Psoas muscle (tissue), 8 donors: ENCODE data around the gene QSOX2. TPM values are rescaled to one million over a fixed set of nuclear protein-coding genes. Genes with fewer than 3 reads are reported as not detected.

Experiments
- ATAC-seq, 4 donors: fragments of 200-7000 bp; cut with Tn5 transposase; one replicate each; pipeline ENCODE4 v1.9.1; 2020; ENCODE audit warnings: moderate library complexity in 3 of 4, mild to moderate bottlenecking in 2 of 4
- DNase-seq, 2 donors: peaks; one replicate each; pipeline ENCODE4 v3.0.0-alpha.2; 2020
- H3K27ac ChIP-seq: fragments of 200-600 bp; one replicate; pipeline ENCODE4 v1.8.0; 2022
- H3K27me3 ChIP-seq, 3 donors: fragments of 200-600 bp in 1 of 3; one replicate each; pipeline versions ENCODE4 v1.6.1 to v1.8.0; 2013 to 2022; ENCODE audit warnings: low read length in 2 of 3, mild to moderate bottlenecking in 2 of 3, moderate library complexity in 1 of 3; ENCODE audit not compliant: insufficient read depth in 3 of 3
- H3K36me3 ChIP-seq, 2 donors: fragments of 200-600 bp in 1 of 2; one replicate each; pipeline versions ENCODE4 v1.6.1 to v1.8.0; 2013 to 2022; ENCODE audit warnings: low read depth in 1 of 2, mild to moderate bottlenecking in 1 of 2, moderate library complexity in 1 of 2; ENCODE audit not compliant: insufficient read depth in 1 of 2
- H3K4me1 ChIP-seq: fragments of 200-600 bp; one replicate; pipeline ENCODE4 v1.8.0; 2022
- H3K4me3 ChIP-seq: fragments of 200-600 bp; one replicate; pipeline ENCODE4 v1.8.0; 2022; ENCODE audit warnings: mild to moderate bottlenecking
- H3K9me3 ChIP-seq: fragments of 200-600 bp; one replicate; pipeline ENCODE4 v1.8.0; 2022
- CTCF ChIP-seq: fragments of 200-600 bp; IDR thresholded peaks from one replicate; pipeline ENCODE4 v1.8.0; 2022; ENCODE audit warnings: antibody characterized with exemption
- WGBS, 3 donors: extraction: QIAGEN DNeasy Blood & Tissue Kit; methylation state at CpG; one replicate each; pipeline versions ENCODE4 v1.1.6 to v1.1.7; 2013; 5-methylcytosine and 5-hydroxymethylcytosine counted together
- intact Hi-C, 2 donors: fragments of 100-400 bp; cut with DNase I; formaldehyde crosslinking; loops; one replicate each; pipeline versions ENCODE4 v1.11.0 to v1.14.2; 2022
- polyA plus RNA-seq, 3 donors: library from polyadenylated mRNA; stranded (reverse); fragments of 200-250 nt; gene quantifications; one replicate each; pipeline ENCODE4 v1.2.3, GENCODE V29; 2013
- total RNA-seq, 4 donors: library from RNA; stranded (reverse); fragmentation: NEBNext Ultra II Directional in 2 of 4; extraction: Animal tissue kit (Norgen Biotek cat#: 25700) in 2 of 4; gene quantifications; one replicate each; pipeline versions ENCODE4 v1.2.1 to v1.2.4, GENCODE V29; 2021 to 2023
- donor health status: healthy with polysubstance abuse.
- donor health status: DM: no; HTN: no; CAD: no; lungs with moderate emphysema.
- donor health status: Bipolar disorder and iron deficiency.
- donor health status: healthy.
- donor health status: DM: yes; HTN: yes; CAD: no.
- donor health status: DM: no; HTN: no; CAD: no.
- donor health status: DM: no; HTN: no; CAD: no.
- donor health status: DM: yes; HTN: yes; CAD: no.

QSOX2 gene
- total and polyA plus RNA-seq, 7 donors, result 3.6 to 7.5 (median 5.6) TPM

GRCh38 chr9:136178773-136179075 lies 66.9 kb downstream of the QSOX2 start:
- Histone ChIP-seq H3K4me1 (no peaks in the 10 kb centered on the region), H3K4me3 (no peak overlapping the region), H3K27me3 (peaks cover 0 to 28% (median 6%) of the 10 kb centered on the region in 3 donors), H3K27ac (no peak overlapping the region), H3K36me3 (no peaks in the 10 kb centered on the region), H3K9me3 (no peaks in the 10 kb centered on the region)
- ATAC-seq (no peak), DNase-seq (no peak)
- TF ChIP-seq CTCF, result no peak
- intact Hi-C loops, result loop anchor here in 1 of 2 donors (10.0 kb wide), 1 partner anchor 106 kb away; no protein-coding TSS in a partner anchor
- WGBS, 3 donors, result 35 to 46% (median 41%) methylated on average over 8 of the region's 8 CpGs

GRCh38 chr9:136178061-136178772 lies 67.4 kb downstream of the QSOX2 start:
- WGBS, 3 donors, result 72 to 74% (median 72%) methylated on average over 15 to 21 of the region's 21 CpGs
- H3K27me3 ChIP-seq, result peaks cover 0 to 31% (median 6%) of the 10 kb centered on the region in 3 donors
- no peak for DNase-seq

DNA sequence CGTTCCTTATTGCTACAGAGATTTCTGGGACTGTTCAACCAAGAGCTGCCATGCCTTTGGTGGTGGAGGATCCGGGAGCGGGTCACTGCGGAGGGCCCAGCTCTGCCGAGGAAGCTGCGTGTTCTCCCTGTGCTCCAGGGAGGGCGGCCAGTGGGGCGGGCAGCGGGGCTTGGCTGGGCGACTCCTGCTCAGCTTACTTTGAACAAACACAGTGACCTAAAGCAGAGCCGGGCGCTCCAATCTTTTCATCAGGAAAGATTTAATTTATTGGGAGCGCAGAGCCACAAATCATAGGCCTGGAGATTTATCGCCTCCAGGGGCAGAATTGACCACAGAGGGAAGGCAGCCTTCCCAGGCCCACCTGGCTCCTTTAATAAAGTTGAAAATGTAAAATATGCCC lies 68.4 kb downstream of the QSOX2 start:
- no peak overlapping the region for H3K4me3 ChIP-seq
- H3K36me3 ChIP-seq, result no peaks in the 10 kb centered on the region
- intact Hi-C loops, result loop anchor here in 1 of 2 donors (10.0 kb wide), 1 partner anchor 108 kb away; no protein-coding TSS in a partner anchor
- H3K27ac ChIP-seq, result no peak overlapping the region
- H3K9me3 ChIP-seq, result no peaks in the 10 kb centered on the region
- DNase-seq (no peak), ATAC-seq (no peak)
- peaks cover 0 to 40% (median 6%) of the 10 kb centered on the region in 3 donors for H3K27me3 ChIP-seq
- WGBS, 3 donors, result 70 to 75% (median 73%) methylated on average over 14 of the region's 14 CpGs
- no peak for TF ChIP-seq CTCF
- no peaks in the 10 kb centered on the region for H3K4me1 ChIP-seq

More at GRCh38 chr9:136178061-136178772, 67.4 kb downstream of the QSOX2 start:
- H3K4me1 ChIP-seq, result no peaks in the 10 kb centered on the region
- H3K4me3 ChIP-seq, result no peak overlapping the region
- no peak for TF ChIP-seq CTCF
- intact Hi-C loops, result loop anchor here in 1 of 2 donors (10.0 kb wide), 1 partner anchor 107 kb away; no protein-coding TSS in a partner anchor
- H3K36me3 ChIP-seq, result no peaks in the 10 kb centered on the region
- ATAC-seq, result no peak
- no peaks in the 10 kb centered on the region for H3K9me3 ChIP-seq
- no peak overlapping the region for H3K27ac ChIP-seq

- H3K27me3 ChIP-seq, result peaks cover 0 to 54% (median 8%) of the 10 kb centered on the region in 3 donors
- intact Hi-C loops, result loop anchor here in 1 of 2 donors (10.0 kb wide), 1 partner anchor 109 kb away; no protein-coding TSS in a partner anchor
- H3K9me3 ChIP-seq, result no peaks in the 10 kb centered on the region
- no peak overlapping the region for H3K27ac ChIP-seq
- no peak overlapping the region for H3K4me3 ChIP-seq
- 20 to 32% (median 21%) methylated on average over 12 of the region's 12 CpGs for WGBS, 3 donors
- H3K36me3 ChIP-seq, result no peaks in the 10 kb centered on the region
- TF ChIP-seq CTCF, result no peak
- no peaks in the 10 kb centered on the region for H3K4me1 ChIP-seq
- DNase-seq (no peak), ATAC-seq (no peak)
Observed at GRCh38 chr9:136175616-136176197, 69.9 kb downstream of the QSOX2 start.
